PC-9 (cell line): ENCODE data around the gene SOX5.

ENCODE experiments used
- CTCF ChIP-seq: fragments of 200-600 bp; sonication (generic); conservative IDR thresholded peaks from 2 replicates; pipeline ENCODE4 v1.6.1; 2017; ENCODE audit warnings: mixed run types, antibody characterized with exemption, mild to moderate bottlenecking, moderate library complexity
- EZH2 ChIP-seq: fragments of 200-600 bp; sonication (generic); IDR thresholded peaks from 2 replicates; pipeline ENCODE4 v1.8.0; 2017; ENCODE audit warnings: antibody characterized with exemption, low read depth

GRCh38 chr12:23704992-23705943 is 244.2 kb downstream of the SOX5 start:
- no peak for TF ChIP-seq CTCF
- no peak for TF ChIP-seq EZH2
